HCT116 (cell line): ENCODE measurements around the gene BEND4. TPM values are rescaled to one million over a fixed set of nuclear protein-coding genes. Genes with fewer than 3 reads are reported as not detected.

Source experiments
- ATAC-seq: fragments of 200-7000 bp; cut with Tn5 transposase; 2 replicates; pipeline ENCODE4 v1.9.1; 2020; ENCODE audit warnings: mild to moderate bottlenecking, moderate library complexity
- BruUV-seq: library from RNA; stranded (reverse); fragments of 400-500 nt; replicated peaks from 2 replicates; lab custom pipeline; 2021; lab: Mats Ljungman, UMichigan
- CTCF ChIA-PET: fragments of 300-600 bp; sonication (Branson Sonifier 250); formaldehyde crosslinking; loops from one replicate; lab custom pipeline; 2021; ENCODE audit warnings: antibody characterized with exemption; lab: Charles Lee
- POLR2A ChIA-PET: fragments of 300-600, 350-600 bp; sonication (Branson Sonifier 250); formaldehyde crosslinking; loops from one replicate; lab custom pipeline; 2021; ENCODE audit warnings: antibody characterized with exemption; lab: Charles Lee
- RAD21 ChIA-PET, 2 experiments: fragments of 300-600 bp; sonication (Branson Sonifier 250); formaldehyde crosslinking; loops; one replicate each; lab custom pipeline; 2023; ENCODE audit warnings: low total read pairs in 2 of 2; ENCODE audit not compliant: uncharacterized antibody in 2 of 2, unreplicated experiment in 2 of 2, low non-redundant PET in 1 of 2; lab: Charles Lee
- DNase-seq: peaks from one replicate; pipeline ENCODE4 v3.0.0-alpha.2; 2010; ENCODE audit warnings: low read depth, low spot score
- H2AFZ ChIP-seq: fragments of 200-600 bp; shearing (Covaris generic), sonication (generic); 2 replicates; pipeline ENCODE4 v1.6.1; 2017; ENCODE audit warnings: low read depth, mixed run types, mixed read lengths, antibody characterized with exemption, low read length; ENCODE audit not compliant: poor library complexity, severe bottlenecking
- H3K27ac ChIP-seq: 2 replicates; pipeline ENCODE4 v1.5.1; 2012; ENCODE audit warnings: low read depth, low read length
- H3K27me3 ChIP-seq: fragments of 200-600 bp; sonication (generic); 2 replicates; pipeline ENCODE4 v1.6.1; 2016; ENCODE audit warnings: mixed run types, low read length, mixed read lengths; ENCODE audit not compliant: insufficient read depth
- H3K36me3 ChIP-seq, 2 experiments: fragments of 200-500 bp in 1 of 2; fragments of 200-600 bp in 1 of 2; sonication (Bioruptor generic) in 1 of 2; sonication (generic) in 1 of 2; 2 replicates each; pipeline versions ENCODE4 v1.5.1 to v1.6.1; 2014 to 2016; ENCODE audit warnings: low read length in 2 of 2, inconsistent platforms in 1 of 2, mixed read lengths in 1 of 2, mixed run types in 1 of 2; ENCODE audit not compliant: insufficient read depth in 2 of 2, control insufficient read depth in 1 of 2
- H3K4me1 ChIP-seq, 2 experiments: fragments of 200-600 bp in 1 of 2; sonication (generic) in 1 of 2; 2 replicates each; pipeline versions ENCODE4 v1.5.1 to v1.6.1; 2012 to 2017; ENCODE audit warnings: low read length in 2 of 2, inconsistent platforms in 1 of 2, mild to moderate bottlenecking in 1 of 2, mixed read lengths in 1 of 2, mixed run types in 1 of 2, moderate library complexity in 1 of 2; ENCODE audit not compliant: insufficient read depth in 2 of 2, control insufficient read depth in 1 of 2
- H3K4me2 ChIP-seq: fragments of 200-600 bp; sonication (generic); 2 replicates; pipeline ENCODE4 v1.6.1; 2017; ENCODE audit warnings: mixed run types, low read length, mixed read lengths
- H3K4me3 ChIP-seq, 2 experiments: fragments of 200-600 bp in 1 of 2; sonication (generic) in 1 of 2; replicated peaks in 1 of 2; 2 replicates each; pipeline ENCODE4 v1.5.1; 2011 to 2016; ENCODE audit warnings: low read length in 2 of 2, control low read depth in 1 of 2, low read depth in 1 of 2, mild to moderate bottlenecking in 1 of 2, mixed read lengths in 1 of 2, mixed run types in 1 of 2
- H3K79me2 ChIP-seq: fragments of 200-600 bp; sonication (generic); 2 replicates; pipeline ENCODE4 v1.6.1; 2017; ENCODE audit warnings: mild to moderate bottlenecking, mixed run types, low read length, moderate library complexity, mixed read lengths; ENCODE audit not compliant: insufficient read depth
- H3K9ac ChIP-seq: fragments of 200-600 bp; sonication (generic); 2 replicates; pipeline ENCODE4 v1.6.1; 2016; ENCODE audit warnings: low read length, mixed read lengths
- H3K9me2 ChIP-seq: fragments of 200-600 bp; sonication (generic), shearing (Covaris generic); 2 replicates; pipeline ENCODE4 v1.6.1; 2017; ENCODE audit warnings: mixed run types, mild to moderate bottlenecking, moderate library complexity; ENCODE audit not compliant: insufficient read depth
- H3K9me3 ChIP-seq, 2 experiments: fragments of 200-500 bp in 1 of 2; fragments of 200-600 bp in 1 of 2; sonication (Bioruptor generic) in 1 of 2; sonication (generic) in 1 of 2; 2 replicates each; pipeline ENCODE4 v1.6.1; 2014 to 2017; ENCODE audit warnings: low read length in 2 of 2, mixed read lengths in 2 of 2, inconsistent platforms in 1 of 2, low read depth in 1 of 2, mild to moderate bottlenecking in 1 of 2, mixed run types in 1 of 2, moderate library complexity in 1 of 2; ENCODE audit not compliant: control insufficient read depth in 1 of 2, insufficient read depth in 1 of 2
- H4K20me1 ChIP-seq: fragments of 200-600 bp; sonication (generic), shearing (Covaris generic); 2 replicates; pipeline ENCODE4 v1.6.1; 2017; ENCODE audit warnings: mixed run types, mild to moderate bottlenecking, moderate library complexity; ENCODE audit not compliant: insufficient read depth
- CEBPB ChIP-seq: IDR thresholded peaks from 2 replicates; pipeline ENCODE4 v1.6.1; 2012; ENCODE audit warnings: low read depth
- ELF1 ChIP-seq: IDR thresholded peaks from 2 replicates; pipeline ENCODE4 v1.6.1; 2012; ENCODE audit warnings: low read depth, borderline replicate concordance
- EZH2 ChIP-seq: fragments of 200-600 bp; sonication (generic); IDR thresholded peaks from 2 replicates; pipeline ENCODE4 v1.6.1; 2017; ENCODE audit warnings: antibody characterized with exemption, mixed run types
- JUND ChIP-seq: IDR thresholded peaks from 2 replicates; pipeline ENCODE4 v1.6.1; 2012
- POLR2A ChIP-seq: IDR thresholded peaks from 2 replicates; pipeline ENCODE4 v1.7.0; 2011; ENCODE audit warnings: borderline replicate concordance; ENCODE audit not compliant: insufficient read depth, insufficient read length; ENCODE audit errors: extremely low read depth
- SP1 ChIP-seq: IDR thresholded peaks from 2 replicates; pipeline ENCODE4 v1.6.1; 2012; ENCODE audit warnings: low read depth
- SRF ChIP-seq: IDR thresholded peaks from 2 replicates; pipeline ENCODE4 v1.6.1; 2012; ENCODE audit warnings: low read depth
- TCF7L2 ChIP-seq: IDR thresholded peaks from 2 replicates; pipeline ENCODE4 v1.7.0; 2011; ENCODE audit warnings: borderline replicate concordance, inconsistent platforms; ENCODE audit not compliant: insufficient read depth, insufficient read length; ENCODE audit errors: extremely low read depth
- YY1 ChIP-seq: IDR thresholded peaks from 2 replicates; pipeline ENCODE4 v1.6.1; 2011; ENCODE audit warnings: low read length, low read depth, moderate library complexity, mild to moderate bottlenecking; ENCODE audit not compliant: insufficient replicate concordance; ENCODE audit errors: extremely low read depth
- intact Hi-C: fragments of 100-400 bp; cut with micrococcal nuclease; formaldehyde crosslinking; loops from 2 replicates; pipeline ENCODE4 v1.10.0; 2022
- total RNA-seq: library from RNA; stranded (reverse); gene quantifications from one replicate; pipeline ENCODE4 v1.2.1, GENCODE V29; 2021; ENCODE audit not compliant: unreplicated experiment
- TF ChIP-seq, protein P1 (sequence below): IDR thresholded peaks from 2 replicates; pipeline ENCODE4 v1.6.1; 2012; ENCODE audit warnings: low read depth

The BEND4 gene
- total RNA-seq, 1 experiment from 2014 or later: 0.05 TPM

DNA sequence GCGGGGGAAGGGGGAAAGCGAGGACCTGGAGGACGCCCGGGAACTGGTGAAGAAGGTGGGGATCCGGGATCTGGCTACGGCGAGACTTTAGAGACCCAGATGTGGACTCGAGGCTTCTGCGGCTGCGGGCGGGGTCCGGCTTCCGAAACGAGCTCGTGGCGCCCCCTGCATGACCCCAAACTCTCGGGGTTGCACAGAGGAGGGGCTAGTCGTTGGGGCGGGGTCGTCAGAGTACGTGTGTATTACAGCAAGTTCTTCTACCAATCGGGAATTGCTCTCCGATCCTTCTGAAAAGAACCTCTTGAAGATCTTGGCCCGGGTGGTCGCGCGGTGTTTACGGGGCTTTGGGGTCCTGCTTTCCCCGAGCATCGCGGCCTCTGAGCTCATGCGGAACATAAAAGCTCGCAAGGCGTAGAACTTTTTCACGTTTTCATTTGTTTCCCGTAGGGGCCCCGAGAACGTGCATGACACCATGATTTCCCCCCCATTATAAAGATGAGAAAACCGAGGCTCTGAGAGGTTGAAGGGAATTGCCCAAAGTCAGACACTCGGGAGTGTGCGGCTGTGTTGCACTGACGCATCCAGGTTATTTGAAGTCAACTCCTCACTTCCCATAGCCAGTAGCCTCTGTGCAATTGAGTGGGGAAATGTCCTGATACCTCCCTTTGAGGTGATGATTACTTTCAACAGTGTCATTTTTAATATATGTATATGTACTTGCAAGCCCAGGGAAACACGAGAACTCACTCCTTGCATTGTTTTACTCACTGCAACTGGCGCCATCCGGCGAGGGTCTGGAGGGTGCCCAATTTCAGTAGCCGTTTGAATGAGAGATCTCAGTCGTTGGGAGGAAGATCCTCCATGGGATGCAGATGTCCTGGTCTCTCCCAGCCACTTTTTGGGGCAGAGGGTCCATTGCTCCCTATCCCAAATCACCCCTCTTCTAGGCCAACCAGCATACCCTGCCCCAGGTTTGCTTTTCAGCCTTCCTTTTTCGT is at the start of gene BEND4 (continued):
- TF ChIP-seq ELF1: no peak

DNA sequence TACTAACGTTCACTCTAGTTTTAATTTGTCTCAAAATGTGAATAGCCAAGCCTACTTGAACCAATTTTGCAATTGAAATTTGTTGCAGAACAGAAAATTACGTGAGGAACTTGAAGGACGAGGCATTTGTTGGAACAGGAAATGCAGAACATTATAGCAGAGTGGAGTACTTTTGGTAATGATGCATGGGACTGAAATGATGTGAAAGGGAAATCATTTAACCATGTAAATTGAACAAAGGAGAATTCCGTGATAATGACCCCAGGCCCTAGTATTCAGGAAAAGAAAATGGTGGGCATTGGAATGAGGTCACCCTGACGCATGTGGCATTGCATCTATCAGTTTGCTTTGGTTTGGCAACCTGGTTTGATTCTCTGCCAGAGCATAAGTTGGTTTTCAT is 44.9 kb upstream of the BEND4 start:
- DNase-seq (no peak), ATAC-seq (no peak)
- no peaks in the 10 kb centered on the region for H3K9me3 ChIP-seq
- RAD21 ChIA-PET: no interaction called here
- POLR2A ChIA-PET: no interaction called here
- H3K4me1 ChIP-seq: no peaks in the 10 kb centered on the region
- H3K27ac ChIP-seq: no peak overlapping the region
- intact Hi-C loops: no loop called here
- H3K79me2 ChIP-seq: no peaks in the 10 kb centered on the region
- no peak overlapping the region for H3K4me3 ChIP-seq
- H4K20me1 ChIP-seq: no peaks in the 10 kb centered on the region
- H3K4me2 ChIP-seq: no peak overlapping the region
- H3K9ac ChIP-seq: no peak overlapping the region
- TF ChIP-seq YY1: no peak
- TF ChIP-seq JUND: no peak
- TF ChIP-seq TCF7L2: no peak
- no peak for TF ChIP-seq SRF
- TF ChIP-seq CEBPB: no peak
- TF ChIP-seq EZH2: no peak
- no peak for TF ChIP-seq POLR2A
- TF ChIP-seq, protein P1, sequence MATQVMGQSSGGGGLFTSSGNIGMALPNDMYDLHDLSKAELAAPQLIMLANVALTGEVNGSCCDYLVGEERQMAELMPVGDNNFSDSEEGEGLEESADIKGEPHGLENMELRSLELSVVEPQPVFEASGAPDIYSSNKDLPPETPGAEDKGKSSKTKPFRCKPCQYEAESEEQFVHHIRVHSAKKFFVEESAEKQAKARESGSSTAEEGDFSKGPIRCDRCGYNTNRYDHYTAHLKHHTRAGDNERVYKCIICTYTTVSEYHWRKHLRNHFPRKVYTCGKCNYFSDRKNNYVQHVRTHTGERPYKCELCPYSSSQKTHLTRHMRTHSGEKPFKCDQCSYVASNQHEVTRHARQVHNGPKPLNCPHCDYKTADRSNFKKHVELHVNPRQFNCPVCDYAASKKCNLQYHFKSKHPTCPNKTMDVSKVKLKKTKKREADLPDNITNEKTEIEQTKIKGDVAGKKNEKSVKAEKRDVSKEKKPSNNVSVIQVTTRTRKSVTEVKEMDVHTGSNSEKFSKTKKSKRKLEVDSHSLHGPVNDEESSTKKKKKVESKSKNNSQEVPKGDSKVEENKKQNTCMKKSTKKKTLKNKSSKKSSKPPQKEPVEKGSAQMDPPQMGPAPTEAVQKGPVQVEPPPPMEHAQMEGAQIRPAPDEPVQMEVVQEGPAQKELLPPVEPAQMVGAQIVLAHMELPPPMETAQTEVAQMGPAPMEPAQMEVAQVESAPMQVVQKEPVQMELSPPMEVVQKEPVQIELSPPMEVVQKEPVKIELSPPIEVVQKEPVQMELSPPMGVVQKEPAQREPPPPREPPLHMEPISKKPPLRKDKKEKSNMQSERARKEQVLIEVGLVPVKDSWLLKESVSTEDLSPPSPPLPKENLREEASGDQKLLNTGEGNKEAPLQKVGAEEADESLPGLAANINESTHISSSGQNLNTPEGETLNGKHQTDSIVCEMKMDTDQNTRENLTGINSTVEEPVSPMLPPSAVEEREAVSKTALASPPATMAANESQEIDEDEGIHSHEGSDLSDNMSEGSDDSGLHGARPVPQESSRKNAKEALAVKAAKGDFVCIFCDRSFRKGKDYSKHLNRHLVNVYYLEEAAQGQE: no peak
- no peak for TF ChIP-seq SP1
- no peaks in the 10 kb centered on the region for H3K36me3 ChIP-seq
- H3K9me2 ChIP-seq: no peaks in the 10 kb centered on the region
- no peak overlapping the region for H2AFZ ChIP-seq
- CTCF ChIA-PET: no interaction called here
- no TSS peak for BruUV-seq
- no peaks in the 10 kb centered on the region for H3K27me3 ChIP-seq
